DMS53 treated with DMSO at 0.1 percent for 48 hours (cell line): ENCODE measurements around the gene RAPH1.
"Not testable (repeated sequence)": the region's sequence is repeated elsewhere in the genome, so short reads cannot be mapped to it uniquely, and the experiment has no call there.

Experiments
- DNase-seq: peaks from one replicate; lab custom pipeline; 2025; ENCODE audit not compliant: unreplicated experiment; lab: John Stamatoyannopoulos, UW

The RAPH1 gene

DNA sequence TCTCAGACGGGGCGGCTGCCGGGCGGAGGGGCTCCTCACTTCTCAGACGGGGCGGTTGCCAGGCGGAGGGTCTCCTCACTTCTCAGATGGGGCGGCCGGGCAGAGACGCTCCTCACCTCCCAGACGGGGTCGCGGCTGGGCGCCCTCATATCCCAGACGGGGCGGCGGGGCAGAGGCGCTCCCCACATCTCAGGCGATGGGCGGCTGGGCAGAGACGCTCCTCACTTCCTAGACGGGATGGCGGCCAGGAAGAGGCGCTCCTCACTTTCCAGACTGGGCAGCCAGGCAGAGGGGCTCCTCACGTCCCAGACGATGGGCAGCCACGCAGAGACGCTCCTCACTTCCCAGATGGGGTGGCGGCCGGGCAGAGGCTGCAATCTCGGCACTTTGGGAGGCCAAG lies 162.4 kb downstream of the RAPH1 start:
- DNase-seq = not testable (repeated sequence)

DNA sequence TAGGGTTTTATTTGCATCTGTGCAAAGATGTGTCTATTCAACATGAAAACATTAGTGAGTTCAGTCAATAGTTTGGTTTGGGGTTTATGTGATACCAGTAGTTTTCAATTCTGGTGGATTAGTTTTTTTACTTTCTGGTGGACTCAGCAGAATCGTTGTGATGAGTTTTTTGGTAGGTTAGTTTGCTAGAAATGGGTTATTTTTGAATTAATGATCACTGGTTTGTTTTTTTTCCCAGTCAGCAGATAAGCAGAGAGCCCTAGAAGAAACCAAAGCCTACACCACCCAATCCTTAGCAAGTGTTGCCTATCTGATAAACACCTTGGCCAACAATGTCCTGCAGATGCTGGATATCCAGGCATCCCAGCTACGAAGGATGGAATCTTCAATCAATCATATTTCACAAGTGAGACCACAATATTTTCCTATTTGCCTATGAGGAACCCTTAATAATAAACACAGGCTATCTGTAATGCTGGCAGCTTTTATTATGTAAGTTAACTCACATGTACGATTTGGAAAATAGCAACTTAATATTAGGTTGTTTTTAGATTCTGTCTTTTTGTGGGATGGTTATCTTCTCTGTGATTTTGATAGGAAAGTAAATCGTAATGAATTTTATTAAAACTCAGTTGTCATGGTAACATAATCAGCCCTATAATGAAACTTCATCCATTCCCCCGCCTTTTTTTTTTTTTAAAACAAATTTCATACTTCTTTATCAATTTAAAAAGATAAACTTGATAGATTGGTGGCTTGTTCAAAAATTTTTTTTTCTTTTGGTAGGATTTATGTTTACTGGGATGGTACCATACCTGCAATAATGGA lies 168.2 kb downstream of the RAPH1 start:
- DNase-seq = no peak

DNA sequence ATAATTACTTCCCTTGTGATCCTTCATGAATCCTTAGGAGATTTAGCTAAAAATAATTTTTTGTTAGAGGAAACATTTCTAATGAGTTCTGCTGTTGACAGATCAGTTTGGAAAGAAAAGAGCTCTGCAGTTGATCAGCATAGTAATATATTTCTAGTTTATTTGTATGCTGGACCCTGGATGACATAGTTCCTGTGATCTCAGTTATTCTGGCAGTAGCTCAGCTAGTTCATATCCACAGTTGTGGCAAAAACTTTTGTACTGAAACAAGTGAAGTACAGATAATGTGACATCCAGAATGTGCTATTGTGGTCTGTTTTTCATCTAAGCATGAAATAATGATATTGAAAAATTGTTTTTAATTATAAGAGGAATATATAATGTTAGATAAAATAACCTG lies 173.2 kb downstream of the RAPH1 start:
- no peak for DNase-seq

DNA sequence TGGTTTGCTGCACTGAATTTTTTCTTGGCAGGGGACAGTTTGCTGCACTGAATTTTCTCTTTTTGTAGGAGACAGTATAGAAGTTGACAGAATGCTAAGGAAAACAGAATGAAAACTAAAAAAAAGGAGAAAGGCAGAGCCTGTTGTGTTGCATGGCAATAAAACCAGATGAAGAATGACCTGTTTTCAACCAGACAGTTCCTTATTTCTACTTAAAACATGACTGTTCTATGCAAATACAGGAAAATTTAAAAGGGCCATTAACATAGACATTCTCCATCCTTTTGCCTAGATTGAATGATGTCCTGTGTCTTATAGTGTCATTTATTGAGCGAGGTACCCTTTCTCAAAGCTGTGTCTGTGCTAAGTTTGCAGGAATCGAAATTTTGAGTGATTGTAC lies 173.6 kb downstream of the RAPH1 start:
- no peak for DNase-seq

DNA sequence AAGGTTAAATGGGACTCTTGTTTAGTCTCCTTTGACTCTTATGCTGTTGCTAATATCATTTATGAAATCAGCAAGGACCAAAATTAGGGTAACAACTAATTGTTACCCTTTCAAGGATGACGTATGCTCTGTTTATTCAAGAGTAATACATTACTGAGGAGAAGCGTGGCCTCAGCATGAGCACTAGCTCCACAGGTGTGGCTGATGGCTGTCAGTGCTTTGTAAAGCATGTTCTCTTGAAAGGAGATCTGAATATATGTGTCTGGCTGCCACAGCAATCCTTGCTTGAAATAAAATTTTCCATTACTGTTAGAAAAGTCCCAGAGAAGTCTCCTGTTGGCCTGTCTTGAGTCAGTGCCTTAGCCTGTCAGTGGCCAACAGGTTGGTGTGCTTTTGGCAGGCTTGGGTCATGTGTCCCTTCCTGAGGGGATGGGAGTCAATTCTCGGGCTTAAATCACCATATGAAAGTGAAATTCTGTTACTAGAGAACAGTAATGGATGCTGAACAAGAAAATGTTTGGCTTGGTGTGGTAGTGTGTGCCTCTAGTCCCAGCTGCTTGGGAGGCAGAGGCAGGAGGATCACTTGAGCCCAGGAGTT lies 174.2 kb downstream of the RAPH1 start:
- no peak for DNase-seq

DNA sequence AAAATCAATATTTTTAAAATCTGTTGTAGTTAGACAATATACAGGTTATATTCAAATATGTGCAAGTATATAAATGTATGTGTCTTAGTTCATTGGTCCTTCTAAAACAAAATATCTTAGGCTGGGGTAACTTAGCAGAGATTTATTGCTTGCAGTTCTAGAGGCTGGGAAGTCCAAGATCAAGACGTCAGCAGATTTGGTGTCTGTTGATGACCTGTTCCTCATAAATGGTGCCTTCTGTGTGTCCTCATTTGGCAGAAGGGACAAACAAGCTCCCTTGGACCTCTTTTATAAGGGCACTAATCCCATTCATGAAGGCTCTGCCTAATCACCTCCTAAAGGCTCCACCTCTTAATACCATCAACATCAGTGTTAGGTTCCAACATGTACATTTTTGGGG lies 175.7 kb downstream of the RAPH1 start:
- DNase-seq = no peak

DNA sequence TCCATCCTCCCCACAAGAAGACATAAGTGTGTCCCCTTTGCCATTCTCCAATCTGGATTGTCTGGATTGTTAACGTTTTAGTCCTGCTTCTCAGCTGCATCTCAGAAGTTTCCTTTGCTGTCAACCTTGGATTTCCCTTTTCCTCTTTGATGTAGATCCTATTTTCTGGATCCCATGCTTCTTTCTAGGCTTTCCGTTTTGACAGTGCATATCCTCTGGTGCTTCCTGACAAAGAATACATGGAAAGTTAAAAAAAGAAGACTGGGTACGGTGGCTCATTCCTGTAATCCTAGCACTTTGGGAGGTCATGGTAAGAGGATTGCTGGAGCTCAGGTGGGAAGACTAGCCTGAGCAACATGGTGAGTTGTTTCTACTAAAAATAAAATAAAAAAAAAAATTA lies 180.1 kb downstream of the RAPH1 start:
- DNase-seq = no peak

DNA sequence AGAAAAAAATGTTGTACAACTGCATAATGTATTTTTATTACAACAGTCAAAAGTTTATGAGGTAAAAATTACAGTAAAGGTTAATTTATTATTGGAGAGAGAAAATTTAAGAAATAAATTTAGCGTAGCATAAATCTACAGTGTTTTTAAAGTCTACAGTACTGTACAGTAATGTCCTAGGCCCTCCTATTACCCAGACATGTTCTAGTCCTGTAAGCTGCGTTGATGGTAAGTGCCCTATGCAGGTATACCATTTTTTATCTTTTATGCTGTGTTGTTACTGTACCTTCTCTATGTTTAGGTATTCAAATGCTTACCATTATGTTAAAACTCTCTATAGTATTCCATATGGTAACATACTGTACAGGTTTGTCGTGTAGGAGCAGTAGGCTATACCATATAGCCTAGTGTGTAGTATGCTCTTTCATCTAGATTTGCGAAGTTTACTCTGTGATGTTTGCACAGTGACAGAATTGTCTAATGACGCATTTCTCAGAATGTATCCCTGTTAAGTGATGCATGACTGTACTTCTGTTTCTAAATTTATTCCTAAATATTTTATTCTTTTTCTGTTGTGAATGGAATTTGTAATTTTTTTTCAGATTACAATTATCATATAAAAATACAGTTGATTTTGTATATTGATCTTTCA lies 182.4 kb downstream of the RAPH1 start:
- peak; percentile 92 for DNase-seq

DNA sequence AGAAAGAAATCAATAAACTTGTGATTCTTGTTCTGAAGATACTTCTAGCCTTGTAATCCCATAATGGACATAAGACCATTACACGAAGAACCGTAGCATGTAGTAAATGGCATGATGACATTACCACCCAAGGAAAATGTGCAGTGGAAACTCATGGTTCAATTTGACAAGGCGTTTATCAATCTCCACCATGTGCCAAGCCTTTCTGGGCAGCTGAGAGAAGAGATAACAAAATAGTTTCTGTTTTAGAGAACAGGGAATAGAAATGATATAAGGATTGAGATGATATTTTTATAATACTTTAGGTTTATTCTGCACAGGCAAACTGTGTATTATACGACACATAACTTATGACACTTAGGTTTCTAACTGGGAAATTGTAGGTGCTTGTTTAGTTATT lies 187.7 kb downstream of the RAPH1 start:
- no peak for DNase-seq

DNA sequence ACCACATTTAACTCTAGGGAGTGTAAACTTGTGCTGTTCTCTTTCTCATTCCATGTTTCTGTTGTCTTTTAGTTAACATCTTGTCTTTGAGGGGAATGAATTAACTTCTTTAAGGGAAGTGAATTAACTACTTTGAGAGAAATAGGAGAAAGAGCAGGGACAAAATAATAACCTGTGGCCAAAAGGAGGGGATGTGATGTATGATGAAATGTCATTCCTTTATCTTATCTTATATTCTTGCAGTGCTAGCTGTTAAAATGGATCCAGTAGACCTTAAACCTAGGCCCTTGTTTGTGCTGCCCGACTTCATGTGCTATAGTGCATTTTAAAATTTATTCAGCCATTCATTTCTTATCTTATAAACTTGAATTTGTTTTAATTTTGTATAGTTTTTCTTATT lies 188.5 kb downstream of the RAPH1 start:
- DNase-seq = no peak

DNA sequence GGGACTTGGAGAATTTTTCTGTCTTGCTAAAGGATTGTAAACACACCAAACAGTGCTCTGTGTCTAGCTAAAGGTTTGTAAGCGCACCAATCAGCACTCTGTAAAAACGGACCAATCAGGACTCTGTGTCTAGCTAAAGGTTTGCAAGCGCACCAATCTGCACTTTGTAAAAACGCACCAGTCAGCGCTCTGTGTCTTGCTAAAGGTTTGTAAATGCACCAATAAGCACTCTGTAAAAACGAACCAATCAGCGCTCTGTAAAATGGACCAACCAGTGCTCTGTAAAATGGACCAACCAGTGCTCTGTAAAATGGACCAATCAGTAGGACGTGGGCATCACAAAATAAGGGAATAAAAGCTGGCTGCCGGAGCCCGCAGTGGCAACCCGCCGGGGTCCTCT lies 190.4 kb downstream of the RAPH1 start:
- no peak for DNase-seq
